ENCODE data around the gene TMEM131L.
A peak's percentile ranks its signal among the peaks of the same experiment; 100 is the strongest.

Gene TMEM131L

GRCh38 chr4:153522802-153523094, 56.6 kb downstream of the TMEM131L start:
- peak; percentile 76 for DNase-seq

GRCh38 chr4:153523164-153523796, 57.1 kb downstream of the TMEM131L start:
- DNase-seq, result peak; percentile 30

DNA sequence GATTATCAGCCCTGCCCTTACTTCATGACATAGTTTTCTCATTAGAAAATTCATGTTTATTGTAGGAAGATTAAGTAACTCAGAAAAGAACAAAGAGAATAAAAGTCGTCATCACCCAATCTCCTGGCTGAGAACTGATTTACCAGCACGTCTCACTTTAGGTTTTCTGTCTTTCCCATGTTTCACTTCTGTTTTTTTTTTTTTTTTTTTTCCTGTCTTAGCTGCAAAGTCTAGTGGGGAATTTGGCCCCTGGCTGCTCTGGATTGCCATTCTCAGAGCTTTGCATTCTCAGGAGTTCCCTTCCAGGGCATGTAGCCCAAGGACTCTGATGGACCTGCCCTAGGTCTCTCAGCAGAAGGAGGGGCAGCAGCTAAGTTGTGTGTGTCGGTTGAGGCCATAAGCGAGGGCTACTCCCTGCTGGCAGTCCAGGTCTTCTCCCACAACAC, 57.8 kb downstream of the TMEM131L start:
- DNase-seq, result peak; percentile 81

GRCh38 chr4:153524682-153525081, 58.5 kb downstream of the TMEM131L start:
- no peak for DNase-seq

- no peak for DNase-seq
Measured at GRCh38 chr4:153527690-153528089, 61.5 kb downstream of the TMEM131L start.

DNA sequence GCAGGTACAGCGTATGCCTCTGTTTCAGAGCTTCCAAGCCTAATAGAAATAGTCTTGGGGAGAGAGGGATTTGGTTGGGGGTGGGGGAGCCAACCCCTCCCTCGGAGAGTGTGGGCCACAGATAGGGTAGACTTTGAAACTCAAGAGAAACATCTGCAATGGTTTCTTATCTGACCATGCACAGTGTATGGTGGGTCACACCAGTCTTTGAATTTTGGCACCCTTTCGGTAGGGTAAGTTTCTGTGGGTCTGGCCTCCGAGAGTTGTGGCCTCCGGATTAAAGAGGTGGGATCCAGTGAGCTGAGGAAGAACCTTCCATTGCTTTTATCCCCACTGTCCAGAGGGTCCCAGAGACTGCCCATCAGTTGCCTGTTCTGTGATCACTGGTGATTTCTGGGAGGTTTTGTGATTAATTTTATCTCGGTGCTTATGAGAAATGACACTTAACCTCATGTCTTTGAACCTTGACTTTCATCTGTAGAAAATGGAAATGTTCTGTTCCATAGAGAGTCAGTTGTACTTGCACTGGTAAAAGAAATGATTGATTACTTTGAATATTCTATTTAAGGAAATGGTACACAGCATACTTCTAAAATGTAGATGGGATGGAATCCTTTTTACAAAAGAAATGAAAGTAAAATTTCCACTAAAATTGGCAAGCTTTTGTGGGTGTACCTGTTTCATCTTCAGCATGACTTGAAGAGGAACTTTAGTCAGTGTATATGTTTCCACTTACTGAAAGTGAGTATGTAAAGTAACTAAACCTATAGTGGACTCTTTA, 62.7 kb downstream of the TMEM131L start:
- DNase-seq, result no peak

DNA sequence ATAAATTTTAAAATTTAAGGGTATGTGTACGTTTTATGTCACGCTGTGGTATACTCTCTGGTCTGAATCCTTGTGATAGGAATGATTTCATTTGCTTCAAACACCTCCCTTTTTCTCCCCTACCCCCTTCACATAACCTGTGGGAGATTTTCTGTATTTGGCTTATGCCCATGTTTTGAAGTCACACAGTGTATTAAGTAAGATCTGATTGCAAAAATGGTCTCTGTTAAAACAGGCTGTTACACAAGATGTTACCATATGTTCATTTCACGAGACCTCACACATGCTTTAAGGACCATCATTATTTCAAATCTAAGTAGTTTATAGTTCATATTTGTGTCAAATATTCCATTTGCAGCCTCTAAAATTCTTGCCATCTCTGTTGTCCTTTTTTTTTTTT, 63.5 kb downstream of the TMEM131L start:
- DNase-seq, result peak; percentile 66

DNA sequence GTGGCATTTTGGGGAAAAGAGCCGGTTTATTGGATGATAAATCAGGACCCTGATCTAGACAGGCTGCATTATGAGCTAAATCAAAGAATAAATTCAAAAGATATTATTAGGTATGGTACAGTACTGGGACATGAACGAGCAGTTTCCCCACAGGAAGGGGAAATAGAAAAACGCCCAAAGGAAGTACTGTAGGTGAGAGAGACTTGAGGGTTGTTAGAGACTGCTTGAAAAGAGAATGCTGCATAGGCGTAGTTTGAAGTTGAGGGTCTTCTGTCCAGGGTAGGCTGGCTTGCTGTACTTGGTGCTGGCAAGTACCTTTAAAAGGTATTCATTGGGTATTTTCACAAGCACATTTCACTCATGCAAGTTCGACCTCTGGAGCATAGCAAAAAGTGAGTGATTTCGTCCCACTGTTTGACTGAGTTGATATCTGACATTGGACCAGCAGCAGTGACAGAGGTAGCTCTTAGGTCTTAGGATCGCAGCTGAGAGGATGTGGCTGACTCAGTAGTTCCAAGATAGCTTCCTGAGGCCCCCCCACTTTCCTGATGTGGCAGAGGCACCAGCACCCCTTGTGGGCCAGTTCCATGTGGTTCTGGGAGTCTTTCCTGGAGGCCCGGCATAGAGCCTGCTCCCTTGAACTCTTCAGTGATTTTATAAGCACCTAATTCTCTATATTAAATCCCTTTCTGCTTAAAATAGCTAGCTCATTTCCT, 64.3 kb downstream of the TMEM131L start:
- no peak for DNase-seq

GRCh38 chr4:153531000-153531358, 64.8 kb downstream of the TMEM131L start:
- DNase-seq, result no peak

DNA sequence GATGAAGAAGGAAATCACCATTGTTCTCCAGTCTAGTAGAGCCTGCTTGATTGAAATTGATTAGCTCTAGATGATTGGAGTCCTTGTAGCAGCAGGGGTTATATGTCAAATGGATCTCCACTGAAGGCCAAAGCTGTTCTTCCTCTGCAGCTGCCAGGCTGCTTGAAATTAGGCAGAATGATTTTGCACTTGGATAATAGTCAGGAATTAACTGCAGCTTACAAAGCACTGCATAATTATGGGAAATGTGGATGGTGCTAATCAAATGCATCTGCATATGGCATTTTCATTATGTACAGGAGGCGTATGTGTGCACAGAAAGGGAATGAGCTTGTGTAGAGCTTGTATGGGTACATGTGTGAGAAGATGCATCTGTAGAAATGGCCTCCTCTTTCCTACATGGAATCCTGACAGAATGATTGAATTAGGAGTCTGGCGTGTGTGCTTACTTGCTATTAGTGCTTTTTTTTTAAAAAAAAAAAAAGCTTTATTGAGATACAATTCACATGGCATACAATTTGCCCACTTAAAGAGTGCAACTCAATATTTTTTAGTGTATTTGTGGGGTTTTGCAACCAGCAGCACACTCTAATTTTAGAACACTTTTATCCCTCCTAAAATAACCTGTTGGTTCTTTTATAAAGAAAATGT, 65.9 kb downstream of the TMEM131L start:
- DNase-seq, result no peak

- no peak for DNase-seq
Measured at GRCh38 chr4:153532636-153533035, 66.5 kb downstream of the TMEM131L start.

DNA sequence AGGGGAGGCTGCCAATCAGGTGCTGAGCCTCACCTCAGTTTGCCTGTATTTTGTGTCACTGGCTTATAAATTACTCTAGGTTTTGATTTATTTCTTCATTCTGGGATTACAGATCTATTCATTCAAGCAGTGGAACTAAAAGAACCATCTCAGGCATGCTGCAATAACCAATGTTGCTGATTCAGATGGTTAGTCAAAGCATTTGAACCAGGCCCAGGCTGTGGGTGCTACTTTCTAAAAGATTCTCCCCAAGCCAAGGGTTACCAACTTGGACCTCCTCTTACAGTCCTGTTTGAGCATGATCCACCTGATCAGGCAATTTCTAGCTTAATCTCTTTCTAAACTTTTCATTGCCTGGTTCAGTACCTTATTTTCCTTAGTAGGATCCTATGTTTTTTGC, 67.2 kb downstream of the TMEM131L start:
- DNase-seq, result no peak

GRCh38 chr4:153534792-153535629, 68.9 kb downstream of the TMEM131L start:
- DNase-seq, result no peak

GRCh38 chr4:153535772-153536513, 69.8 kb downstream of the TMEM131L start:
- DNase-seq, result no peak

DNA sequence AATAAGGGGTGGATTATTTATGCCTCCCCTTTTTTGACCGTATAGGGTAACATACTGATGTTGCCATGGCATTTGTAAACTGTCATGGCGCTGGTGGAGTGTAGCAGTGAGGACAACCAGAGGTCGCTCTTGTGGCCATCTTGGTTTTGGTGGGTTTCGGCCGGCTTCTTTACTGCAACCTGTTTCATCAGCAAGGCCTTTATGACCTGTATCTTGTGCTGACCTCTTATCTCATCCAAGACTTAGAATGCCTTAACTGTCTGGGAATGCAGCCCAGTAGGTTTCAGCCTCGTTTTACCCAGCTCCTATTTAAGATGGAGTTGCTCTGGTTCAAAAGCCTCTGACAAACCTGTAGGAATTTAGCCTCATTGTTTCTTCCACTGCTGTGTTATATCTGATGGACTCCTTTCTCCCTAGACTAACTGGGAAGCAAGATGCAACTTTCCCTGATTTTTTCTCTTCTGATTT, 71.4 kb downstream of the TMEM131L start:
- DNase-seq, result no peak

DNA sequence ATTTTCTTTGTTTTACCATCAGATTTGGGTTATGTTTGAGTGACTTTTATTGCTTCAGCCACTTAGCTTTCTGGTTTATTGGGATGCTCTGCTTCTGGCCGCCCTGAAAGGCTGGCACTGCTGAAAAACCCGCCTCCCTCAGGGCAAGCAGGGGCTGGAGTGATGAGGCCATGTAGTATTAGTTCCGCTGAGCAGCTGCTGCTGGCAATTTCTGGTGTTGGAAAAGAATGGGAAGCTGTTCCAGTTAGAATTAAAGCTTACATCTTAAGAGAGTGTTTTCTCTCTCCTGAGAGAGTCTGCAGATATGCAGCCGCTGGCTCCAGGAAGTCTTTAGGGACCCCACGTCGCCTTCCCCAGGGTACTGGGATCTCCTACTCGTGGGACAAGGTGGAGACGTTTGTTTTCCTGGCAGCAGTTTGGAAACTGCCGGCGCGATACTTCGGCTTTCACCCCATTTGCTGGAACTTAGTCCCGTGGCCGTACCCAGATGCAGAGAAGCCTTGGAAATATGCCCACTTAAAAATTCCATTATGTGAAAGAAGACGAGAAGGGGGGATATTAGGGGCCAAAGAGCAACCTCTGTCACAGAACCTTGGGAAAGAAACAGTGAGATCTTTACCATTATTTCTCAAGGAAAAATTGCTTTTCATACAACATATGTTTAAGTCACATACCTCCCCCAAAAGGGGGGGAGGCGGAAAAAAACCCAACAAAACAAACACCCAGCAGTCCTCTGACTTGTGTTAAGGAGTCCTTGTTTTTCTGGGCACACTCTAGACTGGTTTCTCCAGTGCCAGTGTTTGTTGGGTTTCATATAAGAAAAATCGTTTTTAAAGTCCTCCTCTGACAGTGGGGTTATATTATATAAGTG, 72.6 kb downstream of the TMEM131L start:
- no peak for DNase-seq

DNA sequence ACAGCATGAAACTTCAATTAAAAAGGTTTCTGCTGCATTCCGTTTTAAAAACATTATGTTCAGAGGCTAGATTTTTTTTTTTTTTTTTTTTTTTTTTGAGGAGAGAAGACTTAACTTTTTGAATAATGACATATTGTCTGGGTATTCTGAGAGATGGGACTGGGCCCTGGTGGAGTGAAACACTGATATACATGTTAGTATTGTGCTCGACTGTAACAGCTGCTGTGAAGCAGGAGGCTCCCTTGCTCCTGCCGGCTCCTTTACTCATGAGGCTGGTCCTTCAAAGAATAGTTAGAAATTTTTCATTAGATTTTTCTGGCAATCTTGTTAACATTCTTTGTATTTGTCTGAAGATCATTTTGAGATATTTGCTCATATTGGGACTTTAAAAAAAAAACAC, 73.3 kb downstream of the TMEM131L start:
- no peak for DNase-seq

DNA sequence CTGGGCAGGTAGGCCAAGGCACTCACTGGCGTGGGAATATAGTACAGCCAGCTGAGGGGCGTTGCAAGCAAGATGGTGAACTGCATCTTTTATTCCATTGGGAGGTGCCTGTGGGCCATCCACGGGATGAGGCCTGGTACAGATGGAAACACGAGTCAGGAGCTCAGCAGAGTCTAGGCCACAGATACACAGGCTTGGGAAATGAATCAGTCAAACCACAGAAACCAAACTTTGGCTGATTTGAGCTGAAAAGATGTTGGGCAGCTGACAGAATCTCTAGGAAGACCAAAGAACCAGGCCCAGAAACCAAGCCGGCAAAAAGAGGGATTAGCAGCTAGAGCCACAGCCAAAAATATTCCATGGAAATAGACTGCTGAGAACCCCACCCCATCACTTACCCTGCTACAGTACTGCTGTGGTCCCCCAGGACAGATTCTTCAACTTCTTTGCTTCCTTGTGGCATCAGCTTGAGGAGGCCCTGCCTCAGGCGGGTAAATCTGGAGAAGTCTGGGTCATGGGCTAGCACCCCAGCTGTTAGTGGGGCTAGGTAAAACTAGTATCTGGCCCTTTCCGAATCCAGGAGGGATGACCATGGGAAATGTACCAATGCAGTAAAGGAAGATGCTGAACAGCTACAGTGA, 75.4 kb downstream of the TMEM131L start:
- DNase-seq, result no peak

- DNase-seq, result no peak
Measured at GRCh38 chr4:153542131-153542530, 76.0 kb downstream of the TMEM131L start.

DNA sequence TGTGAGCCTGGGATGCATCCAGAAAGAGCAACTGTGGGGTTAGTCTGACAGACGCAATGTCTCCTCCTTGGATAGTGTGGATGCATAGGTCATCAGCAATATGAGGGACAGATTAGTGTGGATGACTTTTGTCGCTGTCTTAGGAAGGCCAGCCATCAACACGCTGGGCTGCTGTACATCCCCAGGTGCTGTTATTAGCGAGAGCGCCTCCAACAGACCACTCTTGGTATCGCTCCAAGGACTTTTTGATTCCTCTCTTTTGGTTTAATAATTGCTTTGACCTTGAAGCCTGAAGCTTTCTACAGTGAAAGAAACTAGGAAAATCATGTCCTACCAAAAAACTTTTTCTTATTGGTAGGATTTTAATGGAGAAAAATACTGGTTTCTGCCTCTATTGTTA, 76.7 kb downstream of the TMEM131L start:
- DNase-seq, result no peak
